Stimulated activated CD8-positive, alpha-beta memory T cell treated with anti-CD3 and anti-CD28 coated beads, Interleukin-4, amount 100 ng/mL, for 48 hours (primary cell): ENCODE results near the gene PPM1H.
"Not testable (repeated sequence)": the region's sequence is repeated elsewhere in the genome, so short reads cannot be mapped to it uniquely, and the experiment has no call there.

Source experiments
- DNase-seq: peaks from one replicate; pipeline ENCODE4 v3.0.0-alpha.2; 2020

Gene PPM1H

GRCh38 chr12:62761658-62762057, 173.3 kb downstream of the PPM1H start:
- no peak for DNase-seq

- DNase-seq: no peak
Measured at GRCh38 chr12:62760779-62761178, 174.2 kb downstream of the PPM1H start.

GRCh38 chr12:62760341-62760740, 174.6 kb downstream of the PPM1H start:
- DNase-seq: not testable (repeated sequence)

GRCh38 chr12:62758216-62758615, 176.7 kb downstream of the PPM1H start:
- no peak for DNase-seq

GRCh38 chr12:62757048-62757447, 177.9 kb downstream of the PPM1H start:
- no peak for DNase-seq

GRCh38 chr12:62754706-62755105, 180.2 kb downstream of the PPM1H start:
- DNase-seq: no peak

GRCh38 chr12:62751810-62752155, 183.2 kb downstream of the PPM1H start:
- no peak for DNase-seq

- no peak for DNase-seq
Measured at GRCh38 chr12:62750941-62751809, 183.8 kb downstream of the PPM1H start.

- DNase-seq: no peak
Measured at GRCh38 chr12:62749586-62749985, 185.4 kb downstream of the PPM1H start.

- no peak for DNase-seq
Measured at GRCh38 chr12:62748941-62749468, 185.9 kb downstream of the PPM1H start.

GRCh38 chr12:62744551-62744950, 190.4 kb downstream of the PPM1H start:
- DNase-seq: no peak

- no peak for DNase-seq
Measured at GRCh38 chr12:62739266-62740015, 195.5 kb downstream of the PPM1H start.

- no peak for DNase-seq
Measured at GRCh38 chr12:62738616-62739015, 196.3 kb downstream of the PPM1H start.

- DNase-seq: no peak
Measured at GRCh38 chr12:62738105-62738504, 196.8 kb downstream of the PPM1H start.

- no peak for DNase-seq
Measured at GRCh38 chr12:62737615-62738014, 197.3 kb downstream of the PPM1H start.

- no peak for DNase-seq
Measured at GRCh38 chr12:62737188-62737587, 197.8 kb downstream of the PPM1H start.

- DNase-seq: no peak
Measured at GRCh38 chr12:62736596-62736995, 198.4 kb downstream of the PPM1H start.

GRCh38 chr12:62732861-62733427, 202.0 kb downstream of the PPM1H start:
- DNase-seq: no peak

GRCh38 chr12:62731055-62731820, 203.7 kb downstream of the PPM1H start:
- DNase-seq: no peak

GRCh38 chr12:62730649-62731048, 204.3 kb downstream of the PPM1H start:
- no peak for DNase-seq

GRCh38 chr12:62729579-62730544, 205.1 kb downstream of the PPM1H start:
- DNase-seq: not testable (repeated sequence)

GRCh38 chr12:62728741-62729140, 206.2 kb downstream of the PPM1H start:
- DNase-seq: no peak
